GM12801 (cell line): ENCODE results near the gene EPM2AIP1.

ENCODE experiments used
- CTCF ChIP-seq: IDR thresholded peaks from one replicate; pipeline ENCODE4 v1.5.1; 2011; ENCODE audit warnings: control low read depth; ENCODE audit not compliant: insufficient read length; ENCODE audit errors: extremely low read depth

EPM2AIP1 gene

DNA sequence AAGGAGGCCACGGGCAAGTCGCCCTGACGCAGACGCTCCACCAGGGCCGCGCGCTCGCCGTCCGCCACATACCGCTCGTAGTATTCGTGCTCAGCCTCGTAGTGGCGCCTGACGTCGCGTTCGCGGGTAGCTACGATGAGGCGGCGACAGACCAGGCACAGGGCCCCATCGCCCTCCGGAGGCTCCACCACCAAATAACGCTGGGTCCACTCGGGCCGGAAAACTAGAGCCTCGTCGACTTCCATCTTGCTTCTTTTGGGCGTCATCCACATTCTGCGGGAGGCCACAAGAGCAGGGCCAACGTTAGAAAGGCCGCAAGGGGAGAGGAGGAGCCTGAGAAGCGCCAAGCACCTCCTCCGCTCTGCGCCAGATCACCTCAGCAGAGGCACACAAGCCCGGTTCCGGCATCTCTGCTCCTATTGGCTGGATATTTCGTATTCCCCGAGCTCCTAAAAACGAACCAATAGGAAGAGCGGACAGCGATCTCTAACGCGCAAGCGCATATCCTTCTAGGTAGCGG is at the start of gene EPM2AIP1:
Gene EPM2AIP1 (minus strand): TSS at position 326 of the 520 bp plus-strand sequence. CDS start 54 bp downstream, at position 272.
- TF ChIP-seq CTCF: no peak

DNA sequence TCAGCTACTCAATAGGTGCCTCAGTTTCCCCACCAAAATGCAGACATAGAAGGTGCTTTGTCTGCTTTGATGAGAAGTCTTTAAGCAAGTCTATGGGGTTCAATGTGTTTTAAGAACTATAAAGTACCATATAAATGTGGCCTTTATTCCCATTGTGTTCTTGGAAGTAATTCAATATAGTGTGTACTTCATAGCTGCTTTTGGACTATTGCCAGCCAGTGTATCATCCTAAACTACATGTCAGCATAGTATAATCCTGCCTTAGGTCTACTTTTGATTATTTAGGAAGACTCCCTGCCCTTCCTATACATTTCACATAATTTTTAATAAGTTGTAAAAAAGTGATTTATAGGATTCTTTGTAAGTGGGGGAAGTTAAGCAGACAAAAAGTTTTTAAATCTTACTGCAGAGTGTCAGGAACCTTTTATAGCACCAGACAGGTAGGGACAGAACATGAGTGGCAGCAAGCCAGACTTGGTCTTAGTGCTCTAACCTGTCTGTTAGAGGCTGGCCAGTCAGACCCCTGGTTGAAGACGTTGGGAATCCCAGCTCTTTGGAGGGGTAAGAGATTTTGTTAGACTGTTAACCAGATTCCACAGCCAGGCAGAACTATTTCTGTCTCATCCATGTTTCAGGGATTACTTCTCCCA is 48.7 kb upstream of the EPM2AIP1 start:
- no peak for TF ChIP-seq CTCF

DNA sequence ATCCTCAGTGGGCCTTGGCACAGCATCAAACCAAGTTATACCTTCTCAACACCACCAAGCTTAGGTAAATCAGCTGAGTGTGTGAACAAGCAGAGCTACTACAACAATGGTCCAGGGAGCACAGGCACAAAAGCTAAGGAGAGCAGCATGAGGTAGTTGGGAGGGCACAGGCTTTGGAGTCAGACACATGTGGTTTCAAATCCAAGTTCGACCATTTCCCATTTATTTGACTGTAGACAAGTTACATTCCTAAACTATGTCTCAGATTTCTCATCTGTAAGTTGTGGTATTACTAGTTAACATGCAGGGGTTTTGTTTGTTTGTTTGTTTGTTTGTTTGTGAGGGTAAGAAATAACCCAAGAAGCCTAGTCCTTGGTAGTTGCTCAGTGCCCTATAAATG is 47.3 kb upstream of the EPM2AIP1 start:
- no peak for TF ChIP-seq CTCF

- TF ChIP-seq CTCF: no peak
Measured at GRCh38 chr3:37039161-37039846, 46.4 kb upstream of the EPM2AIP1 start.

- TF ChIP-seq CTCF: no peak
Measured at GRCh38 chr3:37037352-37037751, 44.4 kb upstream of the EPM2AIP1 start.

DNA sequence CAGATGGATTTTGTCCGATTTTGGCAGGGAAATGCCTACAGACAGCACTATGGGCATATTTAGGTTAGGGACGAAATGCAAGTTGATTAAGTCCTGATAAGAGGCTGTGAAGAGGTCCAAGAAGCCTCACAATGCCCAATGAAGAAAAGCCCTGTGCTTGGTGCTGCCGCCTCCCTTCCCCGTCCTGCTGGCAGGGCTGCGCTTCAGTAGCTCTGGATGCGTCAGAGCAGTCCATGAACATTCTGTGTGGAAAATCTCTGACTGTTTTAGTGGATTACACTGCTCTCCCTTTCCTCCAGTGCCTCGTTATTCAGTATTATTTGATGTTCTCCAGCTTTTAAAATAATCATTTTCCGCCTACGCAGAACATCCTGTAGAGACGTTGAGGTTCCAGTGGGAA is 40.0 kb upstream of the EPM2AIP1 start:
- no peak for TF ChIP-seq CTCF

GRCh38 chr3:37031096-37031682 is 38.3 kb upstream of the EPM2AIP1 start:
- TF ChIP-seq CTCF: no peak
